Natural killer cell (primary cell): ENCODE measurements around the gene MOSMO. TPM values are rescaled to one million over a fixed set of nuclear protein-coding genes. Genes with fewer than 3 reads are reported as not detected.

Experiments used
- ATAC-seq, 3 donors: fragments of 150-1000 bp in 2 of 3; fragments of 200-7000 bp in 1 of 3; cut with Tn5 transposase; 1 replicate in 1 of 3; 2 replicates in 2 of 3; pipeline ENCODE4 v1.10.0; 2021; ENCODE audit warnings: mild to moderate bottlenecking in 2 of 3, moderate library complexity in 2 of 3
- DNase-seq, 2 donors: peaks; one replicate each; pipeline versions ENCODE4 v3.0.0 to v3.0.0-alpha.2; 2013 to 2021; ENCODE audit warnings: mixed read lengths in 1 of 2
- H3K27ac ChIP-seq: one replicate; pipeline ENCODE4 v1.5.1; 2013; ENCODE audit warnings: mild to moderate bottlenecking, low read length
- H3K27me3 ChIP-seq: one replicate; pipeline ENCODE4 v1.6.1; 2013; ENCODE audit warnings: low read length; ENCODE audit not compliant: control insufficient read depth, insufficient read depth
- H3K36me3 ChIP-seq: one replicate; pipeline ENCODE4 v1.6.1; 2013; ENCODE audit warnings: low read length; ENCODE audit not compliant: control insufficient read depth, insufficient read depth
- H3K4me1 ChIP-seq: one replicate; pipeline ENCODE4 v1.6.1; 2013; ENCODE audit warnings: low read length; ENCODE audit not compliant: control insufficient read depth, insufficient read depth
- H3K4me3 ChIP-seq: one replicate; pipeline ENCODE4 v1.5.1; 2013; ENCODE audit warnings: low read length
- H3K9me3 ChIP-seq: one replicate; pipeline ENCODE4 v1.6.1; 2013; ENCODE audit warnings: low read length; ENCODE audit not compliant: control insufficient read depth, insufficient read depth
- H3K27ac Mint-ChIP-seq, 2 donors: one replicate each; pipeline ENCODE4 v1.8.0; 2022; ENCODE audit warnings: mild to moderate bottlenecking in 2 of 2, mixed read lengths in 2 of 2, moderate library complexity in 1 of 2
- H3K27me3 Mint-ChIP-seq, 2 donors: one replicate each; pipeline ENCODE4 v1.8.0; 2022; ENCODE audit warnings: low read depth in 2 of 2, mixed read lengths in 2 of 2
- H3K36me3 Mint-ChIP-seq: one replicate; pipeline ENCODE4 v1.8.0; 2022; ENCODE audit warnings: mixed read lengths
- H3K4me1 Mint-ChIP-seq, 2 donors: one replicate each; pipeline ENCODE4 v1.8.0; 2022; ENCODE audit warnings: mixed read lengths in 2 of 2
- H3K4me3 Mint-ChIP-seq: one replicate; pipeline ENCODE4 v1.8.0; 2022; ENCODE audit warnings: mild to moderate bottlenecking, moderate library complexity, mixed read lengths
- H3K9me3 Mint-ChIP-seq, 2 donors: one replicate each; pipeline ENCODE4 v1.8.0; 2022; ENCODE audit warnings: mixed read lengths in 2 of 2
- CTCF ChIP-seq: fragments of 200-600 bp; IDR thresholded peaks from one replicate; pipeline ENCODE4 v1.8.0; 2022; ENCODE audit warnings: antibody characterized with exemption
- WGBS: methylation state at CpG from one replicate; pipeline ENCODE4 v1.1.7; 2013; ENCODE audit warnings: missing lambda C conversion rate; ENCODE audit not compliant: insufficient coverage; 5-methylcytosine and 5-hydroxymethylcytosine counted together
- intact Hi-C: fragments of 100-400 bp; cut with micrococcal nuclease; formaldehyde crosslinking; loops from one replicate; pipeline ENCODE4 v1.14.2; 2022
- total RNA-seq, 4 donors: library from RNA; stranded (reverse); fragments of 120-200 nt in 1 of 4; gene quantifications; one replicate each; pipeline versions ENCODE4 v1.2.3 to v1.2.4, GENCODE V29; 2013 to 2022

MOSMO gene
- total RNA-seq, 3 donors from 2014 or later (not counting 1 experiment from before 2014, with no cell fraction given): 8.6 to 10.3 (median 9.3) TPM

- no peak overlapping the region for H3K27ac ChIP-seq
- no peaks in the 10 kb centered on the region for H3K36me3 Mint-ChIP-seq
- no peaks in the 10 kb centered on the region for H3K4me1 ChIP-seq
- no peaks in the 10 kb centered on the region for H3K9me3 Mint-ChIP-seq
- no peaks in the 10 kb centered on the region for H3K27me3 Mint-ChIP-seq
- no peak overlapping the region for H3K4me3 Mint-ChIP-seq
- peaks cover 4% of the 10 kb centered on the region for H3K36me3 ChIP-seq
- H3K4me1 Mint-ChIP-seq: no peaks in the 10 kb centered on the region
- H3K9me3 ChIP-seq: no peaks in the 10 kb centered on the region
- intact Hi-C loops: no loop called here
- H3K27ac Mint-ChIP-seq: no peak overlapping the region
- no peak for TF ChIP-seq CTCF
- no peaks in the 10 kb centered on the region for H3K27me3 ChIP-seq
- H3K4me3 ChIP-seq: no peak overlapping the region
- no CpG with 5 or more reads among the region's 1 CpG for WGBS
- ATAC-seq: no peak
- DNase-seq: no peak
Measured at GRCh38 chr16:22086440-22086839, 78.5 kb downstream of the MOSMO start.

- H3K27me3 ChIP-seq: no peaks in the 10 kb centered on the region
- Mint-ChIP-seq H3K36me3 (no peaks in the 10 kb centered on the region), H3K4me1 (no peaks in the 10 kb centered on the region), H3K4me3 (no peak overlapping the region), H3K27ac (no peak overlapping the region), H3K27me3 (no peaks in the 10 kb centered on the region), H3K9me3 (no peaks in the 10 kb centered on the region)
- no peak for TF ChIP-seq CTCF
- no peak overlapping the region for H3K27ac ChIP-seq
- ATAC-seq (no peak), DNase-seq (no peak)
- peaks cover 4% of the 10 kb centered on the region for H3K36me3 ChIP-seq
- no peak overlapping the region for H3K4me3 ChIP-seq
- intact Hi-C loops: no loop called here
- WGBS: 100% methylated on average over 1 of the region's 1 CpG
- no peaks in the 10 kb centered on the region for H3K9me3 ChIP-seq
- no peaks in the 10 kb centered on the region for H3K4me1 ChIP-seq
Measured at GRCh38 chr16:22088642-22089041, 80.7 kb downstream of the MOSMO start.

- Histone ChIP-seq H3K27ac (no peak overlapping the region), H3K4me1 (no peaks in the 10 kb centered on the region), H3K27me3 (no peaks in the 10 kb centered on the region), H3K36me3 (peaks cover 4% of the 10 kb centered on the region), H3K4me3 (no peak overlapping the region), H3K9me3 (no peaks in the 10 kb centered on the region)
- H3K4me1 Mint-ChIP-seq: no peaks in the 10 kb centered on the region
- H3K9me3 Mint-ChIP-seq: no peaks in the 10 kb centered on the region
- DNase-seq: no peak
- H3K27me3 Mint-ChIP-seq: peaks cover under 1 to 3% of the 10 kb centered on the region in 2 donors
- no peak overlapping the region for H3K27ac Mint-ChIP-seq
- no peak for TF ChIP-seq CTCF
- no peak for ATAC-seq
- 96% methylated on average over 4 of the region's 4 CpGs for WGBS
- no peak overlapping the region for H3K4me3 Mint-ChIP-seq
- intact Hi-C loops: no loop called here
- no peaks in the 10 kb centered on the region for H3K36me3 Mint-ChIP-seq
Measured at GRCh38 chr16:22089910-22090309, 82.0 kb downstream of the MOSMO start.

- ATAC-seq: no peak
- intact Hi-C loops: no loop called here
Measured at GRCh38 chr16:22091721-22092120, 83.8 kb downstream of the MOSMO start.

More at GRCh38 chr16:22091721-22092120, 83.8 kb downstream of the MOSMO start:
- TF ChIP-seq CTCF: no peak
- 98% methylated on average over 3 of the region's 3 CpGs for WGBS
- H3K9me3 ChIP-seq: no peaks in the 10 kb centered on the region
- Mint-ChIP-seq H3K27ac (no peak overlapping the region), H3K4me1 (no peaks in the 10 kb centered on the region), H3K9me3 (no peaks in the 10 kb centered on the region), H3K36me3 (no peaks in the 10 kb centered on the region), H3K4me3 (no peak overlapping the region), H3K27me3 (peaks cover 4 to 7% of the 10 kb centered on the region in 2 donors)
- H3K4me1 ChIP-seq: no peaks in the 10 kb centered on the region
- no peak overlapping the region for H3K27ac ChIP-seq
- H3K4me3 ChIP-seq: no peak overlapping the region
- no peaks in the 10 kb centered on the region for H3K36me3 ChIP-seq
- H3K27me3 ChIP-seq: no peaks in the 10 kb centered on the region
- no peak for DNase-seq
